Heart right ventricle (tissue), 16 donors: ENCODE measurements around the gene FKBP7. TPM values are rescaled to one million over a fixed set of nuclear protein-coding genes. Genes with fewer than 3 reads are reported as not detected.
"Not testable (repeated sequence)": the region's sequence is repeated elsewhere in the genome, so short reads cannot be mapped to it uniquely, and the experiment has no call there.

Source experiments
- ATAC-seq, 8 donors: fragments of 200-7000 bp; cut with Tn5 transposase; one replicate each; pipeline ENCODE4 v1.9.1; 2020; ENCODE audit warnings: mild to moderate bottlenecking in 8 of 8, moderate library complexity in 8 of 8, moderate number of reproducible peaks in 1 of 8
- DNase-seq, 2 donors: peaks; one replicate each; pipeline ENCODE4 v3.0.0-alpha.2; 2020
- H3K27ac ChIP-seq, 10 donors: fragments of 200-600 bp; sonication (generic) in 2 of 10; one replicate each; pipeline versions ENCODE4 v1.5.0 to v1.8.0; 2020 to 2022; ENCODE audit warnings: mild to moderate bottlenecking in 3 of 10
- H3K27me3 ChIP-seq, 7 donors: fragments of 200-600 bp; one replicate each; pipeline ENCODE4 v1.8.0; 2021 to 2022; ENCODE audit warnings: mild to moderate bottlenecking in 2 of 7
- H3K36me3 ChIP-seq, 9 donors: fragments of 200-600 bp; sonication (generic) in 1 of 9; one replicate each; pipeline versions ENCODE4 v1.5.0 to v1.8.0; 2020 to 2022; ENCODE audit warnings: mild to moderate bottlenecking in 2 of 9
- H3K4me1 ChIP-seq, 9 donors: fragments of 200-600 bp; sonication (generic) in 1 of 9; one replicate each; pipeline versions ENCODE4 v1.5.0 to v1.8.0; 2020 to 2022; ENCODE audit warnings: mild to moderate bottlenecking in 4 of 9
- H3K4me3 ChIP-seq, 10 donors: fragments of 200-600 bp; sonication (generic) in 2 of 10; one replicate each; pipeline versions ENCODE4 v1.5.0 to v1.8.0; 2020 to 2022; ENCODE audit warnings: mild to moderate bottlenecking in 7 of 10, moderate library complexity in 2 of 10
- H3K9me3 ChIP-seq, 11 donors: fragments of 200-600 bp in 10 of 11; sonication (generic) in 2 of 11; one replicate each; pipeline versions ENCODE4 v1.5.0 to v1.8.0; 2013 to 2022; ENCODE audit warnings: mild to moderate bottlenecking in 2 of 11, control low read depth in 1 of 11, moderate library complexity in 1 of 11
- CTCF ChIP-seq, 9 donors: fragments of 200-600 bp; sonication (generic) in 2 of 9; IDR thresholded peaks; one replicate each; pipeline versions ENCODE4 v1.5.0 to v1.8.0; 2021 to 2022; ENCODE audit warnings: antibody characterized with exemption in 9 of 9, mild to moderate bottlenecking in 5 of 9, moderate library complexity in 1 of 9
- WGBS, 2 donors: extraction: QIAGEN DNeasy Blood & Tissue Kit; methylation state at CpG; one replicate each; pipeline ENCODE4 v1.1.7; 2013; ENCODE audit warnings: inconsistent platforms in 1 of 2; 5-methylcytosine and 5-hydroxymethylcytosine counted together
- intact Hi-C, 10 donors: fragments of 100-400 bp; cut with DNase I; formaldehyde crosslinking; loops; one replicate each; pipeline versions ENCODE4 v1.11.1 to v1.14.2; 2022
- polyA plus RNA-seq, 2 donors: library from polyadenylated mRNA; stranded (reverse); fragments of 200-250 nt; gene quantifications; one replicate each; pipeline ENCODE4 v1.2.3, GENCODE V29; 2013
- total RNA-seq, 10 donors: library from RNA; stranded (reverse); fragmentation: NEBNext Ultra II Directional in 3 of 10; extraction: Animal tissue kit (Norgen Biotek cat#: 25700) in 3 of 10; gene quantifications; one replicate each; pipeline versions ENCODE4 v1.2.1 to v1.2.4, GENCODE V29; 2021 to 2023
- donor health status: Arrhythmogenic right ventricular cardiomyopathy.
- donor health status: ischemic (EF 13 %, LVEDD 7.1; RV severe dilation, severe dysfunction).
- donor health status: healthy with polysubstance abuse.
- donor health status: DM: no; HTN: yes; CAD: no.
- donor health status: DM: no; HTN: no; CAD: no.
- donor health status: ischemic (EF 25% LVEDD 6.9; RV normal size, moderate dysfunction).
- donor health status: ischemic (EF 25% LVEDD 5.7; RV mildly dilated, moderate dysfunction).
- donor health status: healthy.
- donor health status: DM: yes; HTN: yes; CAD: no.
- donor health status: Ischemic cardiomyopathy.
- donor health status: ischemic (EF 35%, LVEDD 5.7; RV mildly dilated, moderate dysfunction).
- donor health status: nonischemic (EF 11% LVEDD 7.7; RV severe dilation, severe dysfunction).
- donor health status: DM: yes; HTN: yes; CAD: no.
- donor health status: PGD.
- donor health status: ischemic (EF 29% LVEDD 5.4; RV normal size, mild dysfunction).
- donor health status: nonischemic (EF 23%, LVEDD 6.1; RV moderate dilation, normal function).

The FKBP7 gene
- total and polyA plus RNA-seq, 12 donors = 6.1 to 12.4 (median 9.2) TPM

GRCh38 chr2:178473373-178473772 is 5.0 kb downstream of the FKBP7 start:
- no peak for ATAC-seq

DNA sequence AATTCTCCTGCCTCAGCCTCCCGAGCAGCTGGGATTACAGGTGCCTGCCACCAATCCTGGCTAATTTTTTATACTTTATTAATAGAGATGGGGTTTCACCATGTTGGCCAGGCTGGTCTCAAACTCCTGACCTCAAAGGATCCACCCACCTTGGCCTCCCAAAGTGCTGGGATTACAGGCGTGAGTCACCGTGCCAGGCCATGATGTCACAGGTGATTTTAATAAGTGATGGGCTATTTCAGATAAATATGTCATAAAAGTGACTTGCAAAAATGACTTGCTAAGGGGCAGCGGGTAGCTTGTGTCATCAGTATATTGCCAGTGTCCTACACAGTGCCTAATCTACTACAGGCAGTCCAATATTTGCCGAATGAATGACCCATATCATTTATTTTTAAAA is 7.1 kb downstream of the FKBP7 start:
- H3K27ac ChIP-seq, intact Hi-C loops, H3K9me3 ChIP-seq, H3K4me3 ChIP-seq, DNase-seq, H3K27me3 ChIP-seq, ATAC-seq: not testable (repeated sequence)
- Histone ChIP-seq H3K36me3 (peaks cover 0 to 32% (median 0%) of the 10 kb centered on the region in 9 donors), H3K4me1 (peaks cover 0 to 14% (median 4%) of the 10 kb centered on the region in 9 donors)
- WGBS, 2 donors = 93 to 95% methylated on average over 5 of the region's 5 CpGs

More at GRCh38 chr2:178473373-178473772, 5.0 kb downstream of the FKBP7 start:
- Histone ChIP-seq H3K9me3 (no peaks in the 10 kb centered on the region), H3K27me3 (no peaks in the 10 kb centered on the region), H3K27ac (no peak overlapping the region), H3K4me3 (no peak overlapping the region), H3K4me1 (peaks cover 0 to 22% (median 13%) of the 10 kb centered on the region in 9 donors), H3K36me3 (peaks cover 0 to 15% (median 0%) of the 10 kb centered on the region in 9 donors)
- intact Hi-C loops = no loop called here
- WGBS, 2 donors = 74 to 81% methylated on average over 2 of the region's 2 CpGs
- no peak for TF ChIP-seq CTCF (IDR thresholded peaks at IDR 0.05)
- DNase-seq = no peak

DNA sequence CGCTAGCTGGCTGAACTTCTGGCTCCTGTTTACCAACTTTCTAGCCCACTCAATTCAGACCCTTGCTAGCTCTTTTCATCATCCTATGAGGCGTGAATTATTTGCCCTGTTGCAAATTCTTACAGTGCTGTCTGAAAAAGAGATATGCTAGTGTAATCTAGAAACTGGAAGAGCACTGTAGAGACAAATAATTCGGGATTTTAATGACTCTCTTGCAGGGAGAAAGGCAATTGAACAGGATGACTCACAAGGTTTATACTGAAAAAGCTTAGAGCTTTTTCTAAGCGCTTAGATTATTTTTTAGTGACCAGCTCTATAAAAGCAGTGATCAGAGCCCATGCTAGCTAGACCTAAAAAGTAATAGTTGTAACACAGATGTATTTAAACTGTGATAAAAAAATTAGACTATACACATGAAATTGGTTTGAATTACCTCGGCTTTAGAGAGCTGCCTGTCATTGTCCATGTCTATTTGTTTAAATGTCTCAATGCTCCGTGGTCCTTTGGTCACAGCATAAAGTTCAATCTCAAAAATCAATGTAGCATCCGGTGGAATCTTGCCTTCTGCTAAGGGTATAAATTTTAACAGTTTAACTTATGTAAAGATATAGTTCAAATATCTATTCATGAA is 9.1 kb downstream of the FKBP7 start:
- Histone ChIP-seq H3K9me3 (no peaks in the 10 kb centered on the region), H3K27me3 (no peaks in the 10 kb centered on the region), H3K4me1 (peaks cover 0 to 9% (median 1%) of the 10 kb centered on the region in 9 donors), H3K36me3 (peaks cover 0 to 52% (median 0%) of the 10 kb centered on the region in 9 donors), H3K4me3 (no peak overlapping the region), H3K27ac (no peak overlapping the region)
- ATAC-seq (no peak), DNase-seq (no peak)
- WGBS, 2 donors = 93 to 95% methylated on average over 7 of the region's 7 CpGs
- TF ChIP-seq CTCF (IDR thresholded peaks at IDR 0.05) = no peak
- intact Hi-C loops = no loop called here

DNA sequence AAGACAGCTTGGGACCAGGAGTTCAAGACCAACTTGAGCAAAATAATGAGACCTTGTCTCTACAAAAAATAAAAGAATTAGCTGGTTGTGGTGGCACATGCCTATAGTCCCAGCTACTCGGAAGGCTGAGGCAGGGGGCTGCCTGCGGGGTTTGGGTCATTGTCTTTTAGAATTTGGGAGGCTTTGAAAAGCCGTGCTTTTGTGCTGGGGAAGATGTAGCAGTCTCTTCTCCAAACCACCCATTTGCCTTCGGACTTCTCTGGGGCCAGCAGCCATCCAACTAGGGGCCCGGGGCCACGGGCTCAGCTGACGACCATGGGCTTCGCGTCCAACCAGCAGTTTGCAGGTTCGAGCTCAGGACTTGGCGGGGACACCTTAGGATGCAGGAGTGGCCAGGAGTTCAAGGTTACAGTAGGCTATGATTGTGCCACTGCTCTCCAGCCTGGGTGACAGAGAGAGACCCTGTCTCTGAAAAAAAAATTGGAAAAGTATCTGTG is 21.0 kb downstream of the FKBP7 start:
- intact Hi-C loops = no loop called here
- H3K27me3 ChIP-seq = no peaks in the 10 kb centered on the region

More for the DNA sequence above, 21.0 kb downstream of the FKBP7 start:
- Histone ChIP-seq H3K4me1 (peaks cover 0 to 6% (median 0%) of the 10 kb centered on the region in 9 donors), H3K9me3 (no peaks in the 10 kb centered on the region), H3K27ac (no peak overlapping the region), H3K36me3 (no peaks in the 10 kb centered on the region), H3K4me3 (no peak overlapping the region)
- no peak for ATAC-seq
- 90 to 92% methylated on average over 11 of the region's 11 CpGs for WGBS, 2 donors
- DNase-seq = no peak
- TF ChIP-seq CTCF (IDR thresholded peaks at IDR 0.05) = no peak
